Neural cell (in vitro differentiated cells): ENCODE results near the gene SYP. TPM values are rescaled to one million over a fixed set of nuclear protein-coding genes. Genes with fewer than 3 reads are reported as not detected.
A peak's percentile ranks its signal among the peaks of the same experiment; 100 is the strongest.

Source experiments
- H2AFZ ChIP-seq: fragments of 200-600, 300-800 bp; sonication (generic), shearing (Covaris generic); 2 replicates; pipeline ENCODE4 v1.6.0; 2014; ENCODE audit warnings: low read depth, mild to moderate bottlenecking, antibody characterized with exemption, low read length, moderate library complexity
- H3F3A ChIP-seq: fragments of 200-600 bp; shearing (Covaris generic); 2 replicates; pipeline ENCODE4 v1.6.1; 2016; ENCODE audit warnings: mild to moderate bottlenecking, moderate library complexity, mixed read lengths, antibody characterized with exemption, low read length; ENCODE audit not compliant: insufficient read depth, poor library complexity, severe bottlenecking
- H3K27ac ChIP-seq: fragments of 200-600, 300-800 bp; sonication (generic), shearing (Covaris generic); 2 replicates; pipeline ENCODE4 v1.5.1; 2014; ENCODE audit warnings: mild to moderate bottlenecking, low read length, moderate library complexity
- H3K27me3 ChIP-seq: fragments of 300-800, 200-600 bp; sonication (generic), shearing (Covaris generic); 2 replicates; pipeline ENCODE4 v1.6.0; 2014; ENCODE audit warnings: mild to moderate bottlenecking, low read depth, low read length, moderate library complexity; ENCODE audit not compliant: insufficient read depth
- H3K36me3 ChIP-seq: fragments of 300-800, 200-600 bp; sonication (generic), shearing (Covaris generic); 2 replicates; pipeline ENCODE4 v1.5.1; 2014; ENCODE audit warnings: mild to moderate bottlenecking, antibody characterized with exemption, low read length, moderate library complexity; ENCODE audit not compliant: insufficient read depth
- H3K4me2 ChIP-seq: fragments of 300-800, 200-600 bp; sonication (generic), shearing (Covaris generic); 2 replicates; pipeline ENCODE4 v1.6.0; 2014; ENCODE audit warnings: mild to moderate bottlenecking, low read length
- H3K4me3 ChIP-seq: fragments of 300-800, 200-600 bp; sonication (generic), shearing (Covaris generic); 2 replicates; pipeline ENCODE4 v1.5.1; 2014; ENCODE audit warnings: mild to moderate bottlenecking, low read length, moderate library complexity
- H3K79me2 ChIP-seq: fragments of 200-600 bp; shearing (Covaris generic); replicated peaks from 2 replicates; pipeline ENCODE4 v1.6.0; 2014; ENCODE audit warnings: mild to moderate bottlenecking, low read length, moderate library complexity; ENCODE audit not compliant: insufficient read depth
- H3K9ac ChIP-seq: fragments of 300-800, 200-600 bp; sonication (generic), shearing (Covaris generic); 2 replicates; pipeline ENCODE4 v1.6.1; 2016; ENCODE audit warnings: mild to moderate bottlenecking, low read length, mixed read lengths
- H3K9me2 ChIP-seq: fragments of 200-600 bp; shearing (Covaris generic); 2 replicates; pipeline ENCODE4 v1.6.1; 2016; ENCODE audit warnings: mild to moderate bottlenecking, low read length, mixed read lengths; ENCODE audit not compliant: insufficient read depth
- H3K9me3 ChIP-seq: fragments of 200-600, 300-800 bp; sonication (generic), shearing (Covaris generic); 2 replicates; pipeline ENCODE4 v1.6.1; 2016; ENCODE audit warnings: mild to moderate bottlenecking, mixed run types, low read length, moderate library complexity, mixed read lengths
- H4K20me1 ChIP-seq: fragments of 200-600 bp; shearing (Covaris generic); 2 replicates; pipeline ENCODE4 v1.6.1; 2016; ENCODE audit warnings: mild to moderate bottlenecking, mixed run types; ENCODE audit not compliant: insufficient read depth
- EP300 ChIP-seq: fragments of 450-650 bp; conservative IDR thresholded peaks from 2 replicates; pipeline ENCODE4 v1.6.1; 2014; ENCODE audit warnings: antibody characterized with exemption, mild to moderate bottlenecking, moderate library complexity; ENCODE audit not compliant: poor library complexity, severe bottlenecking
- EZH2 ChIP-seq: fragments of 200-600, 300-800 bp; shearing (Covaris generic), sonication (generic); IDR thresholded peaks from 2 replicates; pipeline ENCODE4 v1.6.1; 2014; ENCODE audit warnings: antibody characterized with exemption, low read length, borderline replicate concordance, mild to moderate bottlenecking; ENCODE audit not compliant: insufficient read depth, poor library complexity, severe bottlenecking
- MXI1 ChIP-seq: fragments of 450-650 bp; conservative IDR thresholded peaks from 2 replicates; pipeline ENCODE4 v1.6.1; 2014; ENCODE audit warnings: antibody characterized with exemption, mild to moderate bottlenecking; ENCODE audit not compliant: poor library complexity, severe bottlenecking
- POLR2AphosphoS5 ChIP-seq: IDR thresholded peaks from 2 replicates; pipeline ENCODE4 v1.6.1; 2012
- RAD21 ChIP-seq: fragments of 450-650 bp; conservative IDR thresholded peaks from 2 replicates; pipeline ENCODE4 v1.6.1; 2014; ENCODE audit warnings: antibody characterized with exemption, mild to moderate bottlenecking, moderate library complexity
- SMC3 ChIP-seq: fragments of 450-650 bp; conservative IDR thresholded peaks from 2 replicates; pipeline ENCODE4 v1.6.1; 2014; ENCODE audit warnings: antibody characterized with exemption, mild to moderate bottlenecking, moderate library complexity; ENCODE audit not compliant: poor library complexity
- TAF1 ChIP-seq: IDR thresholded peaks from 2 replicates; pipeline ENCODE4 v1.6.1; 2012; ENCODE audit warnings: low read depth
- polyA plus RNA-seq: library from polyadenylated mRNA; depleted of rRNA; stranded (reverse); fragments of >200 nt; gene quantifications from 2 replicates; pipeline ENCODE4 v1.2.3, GENCODE V29; 2014
- TF ChIP-seq, protein P1 (sequence below): IDR thresholded peaks from 2 replicates; pipeline ENCODE4 v1.6.1; 2012; ENCODE audit warnings: borderline replicate concordance
- TF ChIP-seq, protein P2 (sequence below): fragments of 450-650 bp; IDR thresholded peaks from 2 replicates; pipeline ENCODE4 v1.5.1; 2014; ENCODE audit warnings: antibody characterized with exemption, mild to moderate bottlenecking, moderate library complexity; ENCODE audit not compliant: poor library complexity, severe bottlenecking

SYP gene
- polyA plus RNA-seq, 1 donor from 2014 or later, result 240 TPM

DNA sequence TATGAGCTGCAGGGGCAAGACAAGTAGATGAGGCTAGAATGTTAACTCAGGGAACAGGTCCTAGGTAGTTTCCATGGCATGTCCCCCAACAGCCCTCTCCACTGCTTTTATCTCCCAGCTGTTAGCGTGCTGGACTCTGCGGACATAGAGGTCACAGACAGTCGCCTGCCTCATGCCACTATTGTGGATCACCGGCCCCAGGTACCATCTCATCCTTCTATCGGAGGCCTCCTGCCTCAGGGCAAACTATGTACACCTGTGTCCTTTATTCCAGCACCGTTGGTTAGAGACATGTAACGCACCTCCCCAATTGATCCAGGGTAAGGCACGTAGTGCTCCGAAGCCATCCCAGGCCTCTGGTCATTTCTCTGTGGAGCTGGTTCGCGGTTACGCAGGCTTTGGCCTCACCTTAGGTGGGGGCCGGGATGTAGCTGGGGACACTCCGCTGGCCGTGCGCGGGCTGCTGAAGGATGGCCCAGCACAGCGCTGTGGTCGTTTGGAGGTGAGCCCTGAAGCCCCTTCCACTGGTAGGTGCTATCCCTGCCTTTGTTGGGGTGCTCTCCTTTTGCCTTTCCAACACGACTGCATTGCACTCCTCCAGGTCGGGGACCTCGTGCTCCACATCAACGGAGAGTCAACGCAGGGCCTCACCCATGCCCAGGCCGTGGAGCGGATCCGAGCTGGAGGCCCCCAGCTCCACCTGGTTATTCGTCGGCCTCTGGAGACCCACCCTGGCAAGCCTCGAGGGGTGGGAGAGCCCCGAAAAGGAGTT is 35.2 kb downstream of the SYP start:
- Histone ChIP-seq H2AFZ (no peak overlapping the region), H3F3A (no peaks in the 10 kb centered on the region), H3K79me2 (no peaks in the 10 kb centered on the region), H3K9ac (no peak overlapping the region), H4K20me1 (no peaks in the 10 kb centered on the region), H3K4me3 (no peak overlapping the region), H3K36me3 (no peaks in the 10 kb centered on the region), H3K9me3 (no peaks in the 10 kb centered on the region), H3K4me2 (no peak overlapping the region), H3K27me3 (no peaks in the 10 kb centered on the region), H3K9me2 (no peaks in the 10 kb centered on the region), H3K27ac (no peak overlapping the region)
- no peak for TF ChIP-seq SMC3
- no peak for TF ChIP-seq RAD21
- no peak for TF ChIP-seq POLR2AphosphoS5
- no peak for TF ChIP-seq EP300
- no peak for TF ChIP-seq TAF1
- no peak for TF ChIP-seq EZH2
- TF ChIP-seq, protein P1, sequence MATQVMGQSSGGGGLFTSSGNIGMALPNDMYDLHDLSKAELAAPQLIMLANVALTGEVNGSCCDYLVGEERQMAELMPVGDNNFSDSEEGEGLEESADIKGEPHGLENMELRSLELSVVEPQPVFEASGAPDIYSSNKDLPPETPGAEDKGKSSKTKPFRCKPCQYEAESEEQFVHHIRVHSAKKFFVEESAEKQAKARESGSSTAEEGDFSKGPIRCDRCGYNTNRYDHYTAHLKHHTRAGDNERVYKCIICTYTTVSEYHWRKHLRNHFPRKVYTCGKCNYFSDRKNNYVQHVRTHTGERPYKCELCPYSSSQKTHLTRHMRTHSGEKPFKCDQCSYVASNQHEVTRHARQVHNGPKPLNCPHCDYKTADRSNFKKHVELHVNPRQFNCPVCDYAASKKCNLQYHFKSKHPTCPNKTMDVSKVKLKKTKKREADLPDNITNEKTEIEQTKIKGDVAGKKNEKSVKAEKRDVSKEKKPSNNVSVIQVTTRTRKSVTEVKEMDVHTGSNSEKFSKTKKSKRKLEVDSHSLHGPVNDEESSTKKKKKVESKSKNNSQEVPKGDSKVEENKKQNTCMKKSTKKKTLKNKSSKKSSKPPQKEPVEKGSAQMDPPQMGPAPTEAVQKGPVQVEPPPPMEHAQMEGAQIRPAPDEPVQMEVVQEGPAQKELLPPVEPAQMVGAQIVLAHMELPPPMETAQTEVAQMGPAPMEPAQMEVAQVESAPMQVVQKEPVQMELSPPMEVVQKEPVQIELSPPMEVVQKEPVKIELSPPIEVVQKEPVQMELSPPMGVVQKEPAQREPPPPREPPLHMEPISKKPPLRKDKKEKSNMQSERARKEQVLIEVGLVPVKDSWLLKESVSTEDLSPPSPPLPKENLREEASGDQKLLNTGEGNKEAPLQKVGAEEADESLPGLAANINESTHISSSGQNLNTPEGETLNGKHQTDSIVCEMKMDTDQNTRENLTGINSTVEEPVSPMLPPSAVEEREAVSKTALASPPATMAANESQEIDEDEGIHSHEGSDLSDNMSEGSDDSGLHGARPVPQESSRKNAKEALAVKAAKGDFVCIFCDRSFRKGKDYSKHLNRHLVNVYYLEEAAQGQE, result no peak
- no peak for TF ChIP-seq MXI1
- TF ChIP-seq, protein P2, sequence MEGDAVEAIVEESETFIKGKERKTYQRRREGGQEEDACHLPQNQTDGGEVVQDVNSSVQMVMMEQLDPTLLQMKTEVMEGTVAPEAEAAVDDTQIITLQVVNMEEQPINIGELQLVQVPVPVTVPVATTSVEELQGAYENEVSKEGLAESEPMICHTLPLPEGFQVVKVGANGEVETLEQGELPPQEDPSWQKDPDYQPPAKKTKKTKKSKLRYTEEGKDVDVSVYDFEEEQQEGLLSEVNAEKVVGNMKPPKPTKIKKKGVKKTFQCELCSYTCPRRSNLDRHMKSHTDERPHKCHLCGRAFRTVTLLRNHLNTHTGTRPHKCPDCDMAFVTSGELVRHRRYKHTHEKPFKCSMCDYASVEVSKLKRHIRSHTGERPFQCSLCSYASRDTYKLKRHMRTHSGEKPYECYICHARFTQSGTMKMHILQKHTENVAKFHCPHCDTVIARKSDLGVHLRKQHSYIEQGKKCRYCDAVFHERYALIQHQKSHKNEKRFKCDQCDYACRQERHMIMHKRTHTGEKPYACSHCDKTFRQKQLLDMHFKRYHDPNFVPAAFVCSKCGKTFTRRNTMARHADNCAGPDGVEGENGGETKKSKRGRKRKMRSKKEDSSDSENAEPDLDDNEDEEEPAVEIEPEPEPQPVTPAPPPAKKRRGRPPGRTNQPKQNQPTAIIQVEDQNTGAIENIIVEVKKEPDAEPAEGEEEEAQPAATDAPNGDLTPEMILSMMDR, result no peak

DNA sequence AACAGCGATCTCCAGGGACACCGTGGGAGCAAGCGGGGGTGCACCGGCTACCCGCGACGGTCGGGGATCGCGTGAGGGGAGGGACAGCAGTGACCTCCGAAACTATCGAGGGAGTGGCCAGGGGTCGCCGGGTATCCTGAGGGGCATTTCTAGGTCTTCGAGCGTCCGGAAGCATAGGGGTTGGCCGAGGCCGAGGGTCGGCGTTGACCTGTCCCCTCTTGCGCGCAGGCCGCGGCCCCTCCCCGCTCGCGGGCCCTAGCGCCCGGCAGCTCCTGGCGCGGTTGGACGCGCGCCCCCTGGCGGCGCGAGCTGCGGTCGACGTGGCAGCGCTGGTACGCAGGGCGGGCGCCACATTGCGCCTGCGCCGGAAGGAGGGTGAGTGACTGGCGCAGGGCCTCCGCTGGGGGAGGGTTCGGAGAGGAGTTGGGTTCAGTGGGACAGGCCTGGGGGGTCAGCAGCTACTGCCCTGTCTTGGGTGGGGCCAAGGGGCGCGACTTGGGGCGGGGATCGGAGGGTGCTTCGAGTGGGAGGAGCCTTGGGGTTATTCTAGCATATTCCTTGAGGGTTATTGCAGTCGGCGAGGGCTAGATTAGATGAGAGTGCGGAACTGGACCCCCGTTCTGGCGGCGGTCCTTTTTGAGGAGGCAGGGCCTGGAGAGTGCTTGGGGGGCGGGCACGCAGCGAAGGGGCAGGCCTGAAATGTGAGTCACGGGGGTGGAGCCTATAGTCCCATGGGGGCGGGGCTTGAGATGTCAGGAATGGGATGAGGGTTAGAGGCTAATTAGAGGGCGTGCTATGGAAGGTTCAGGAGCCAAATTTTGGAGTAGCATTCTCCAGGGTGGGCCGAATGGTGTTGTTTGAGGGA is 36.2 kb downstream of the SYP start:
- no peak overlapping the region for H2AFZ ChIP-seq
- H3F3A ChIP-seq, result no peaks in the 10 kb centered on the region
- H3K9me2 ChIP-seq, result no peaks in the 10 kb centered on the region
- H3K9me3 ChIP-seq, result no peaks in the 10 kb centered on the region
- H3K9ac ChIP-seq, result peak overlapping the region; percentile 44
- no peak overlapping the region for H3K4me2 ChIP-seq
- no peaks in the 10 kb centered on the region for H3K36me3 ChIP-seq
- H3K79me2 ChIP-seq, result no peaks in the 10 kb centered on the region
- no peaks in the 10 kb centered on the region for H3K27me3 ChIP-seq
- peak overlapping the region; percentile 58 for H3K4me3 ChIP-seq
- no peaks in the 10 kb centered on the region for H4K20me1 ChIP-seq
- H3K27ac ChIP-seq, result no peak overlapping the region
- TF ChIP-seq SMC3, result peak; percentile 42
- TF ChIP-seq, protein P2, result peak; percentile 73
- TF ChIP-seq EP300, result no peak
- no peak for TF ChIP-seq EZH2
